Peyer's patch (tissue), 4 donors: ENCODE measurements around the gene CASQ2. TPM values are rescaled to one million over a fixed set of nuclear protein-coding genes. Genes with fewer than 3 reads are reported as not detected.

Source experiments
- DNase-seq, 3 donors: peaks; one replicate each; pipeline ENCODE4 v3.0.0-alpha.2; 2017 to 2019
- H3K27ac ChIP-seq, 4 donors: fragments of 200-600 bp; sonication (generic); one replicate each; pipeline ENCODE4 v1.5.1; 2016 to 2019
- H3K27me3 ChIP-seq, 2 donors: fragments of 200-600 bp; sonication (generic); one replicate each; pipeline ENCODE4 v1.5.1; 2019
- H3K36me3 ChIP-seq, 3 donors: fragments of 200-600 bp; sonication (generic); one replicate each; pipeline ENCODE4 v1.5.1; 2016 to 2019
- H3K4me1 ChIP-seq, 4 donors: fragments of 200-600 bp; sonication (generic); one replicate each; pipeline ENCODE4 v1.5.1; 2016 to 2019
- H3K4me3 ChIP-seq, 4 donors: fragments of 200-600 bp; sonication (generic); 1 replicate in 3 of 4; 2 replicates in 1 of 4; pipeline ENCODE4 v1.5.1; 2016 to 2019; ENCODE audit warnings: mild to moderate bottlenecking in 1 of 4
- H3K9me3 ChIP-seq, 4 donors: fragments of 200-600 bp; sonication (generic); one replicate each; pipeline ENCODE4 v1.5.1; 2016 to 2019; ENCODE audit warnings: mild to moderate bottlenecking in 1 of 4
- POLR2A ChIP-seq, 2 donors: fragments of 450-650 bp; IDR thresholded peaks; one replicate each; pipeline ENCODE4 v1.5.1; 2017; ENCODE audit warnings: antibody characterized with exemption in 2 of 2, mild to moderate bottlenecking in 2 of 2, moderate library complexity in 2 of 2
- total RNA-seq, 4 donors: library from RNA; depleted of rRNA; stranded (reverse); fragments of >200 nt; gene quantifications; one replicate each; pipeline ENCODE4 v1.1.0, GENCODE V29; 2016
- TF ChIP-seq, protein P1 (sequence below), 6 experiments: fragments of 450-650 bp in 4 of 6; fragments of 200-600 bp in 2 of 6; sonication (generic) in 1 of 6; IDR thresholded peaks; one replicate each; pipeline ENCODE4 v1.5.1; 2017 to 2019; ENCODE audit warnings: antibody characterized with exemption in 6 of 6, mild to moderate bottlenecking in 3 of 6, moderate library complexity in 1 of 6

The CASQ2 gene
- total RNA-seq, 4 donors from 2014 or later: 0.53 to 1.5 (median 0.68) TPM

DNA sequence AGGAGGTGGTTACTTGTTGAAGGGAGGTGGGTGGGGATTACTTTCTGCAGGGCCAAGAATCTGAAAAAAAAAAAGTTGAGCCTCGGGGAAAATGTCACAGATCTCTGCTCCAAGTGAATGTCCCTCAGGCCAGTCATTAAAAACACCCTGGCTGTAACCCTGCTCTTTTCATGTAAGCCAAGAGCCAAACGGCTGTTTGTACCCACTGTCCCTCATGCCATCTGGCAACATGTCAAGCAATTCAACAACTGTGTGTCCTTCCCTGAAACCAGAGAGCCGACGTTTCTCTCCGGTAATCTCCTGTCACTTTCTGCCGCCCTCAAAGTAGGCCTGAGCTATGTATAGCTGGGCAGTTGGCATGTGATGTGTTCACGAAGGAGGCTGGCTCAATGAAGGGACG, 14.7 kb downstream of the CASQ2 start:
- no peaks in the 10 kb centered on the region for H3K27me3 ChIP-seq
- TF ChIP-seq POLR2A (IDR thresholded peaks at IDR 0.05): no peak
- H3K27ac ChIP-seq: no peak overlapping the region
- no peak overlapping the region for H3K4me3 ChIP-seq
- H3K9me3 ChIP-seq: no peaks in the 10 kb centered on the region
- H3K4me1 ChIP-seq: no peaks in the 10 kb centered on the region
- no peaks in the 10 kb centered on the region for H3K36me3 ChIP-seq
- DNase-seq: no peak

DNA sequence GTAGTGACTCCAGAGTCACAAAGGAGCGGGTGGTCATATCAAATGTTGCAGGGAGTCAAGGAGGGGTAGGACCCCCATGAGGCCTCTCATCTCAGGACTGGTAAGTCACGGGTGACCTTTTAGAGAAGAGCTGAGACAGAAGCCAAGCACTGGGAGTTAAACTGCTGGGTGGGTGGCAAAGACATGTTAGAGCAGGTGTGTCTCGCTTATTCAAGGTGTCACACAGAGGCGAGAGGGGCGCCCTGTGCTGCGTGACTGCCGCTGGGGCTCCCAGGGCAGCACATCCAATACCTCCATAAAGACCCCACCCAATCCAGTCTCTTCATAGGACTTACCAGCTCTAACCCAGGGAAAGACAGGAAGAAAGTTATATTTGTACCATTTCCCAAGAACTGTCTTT, 15.2 kb downstream of the CASQ2 start:
- Histone ChIP-seq H3K36me3 (no peaks in the 10 kb centered on the region), H3K27me3 (no peaks in the 10 kb centered on the region), H3K4me3 (no peak overlapping the region), H3K4me1 (no peaks in the 10 kb centered on the region), H3K27ac (no peak overlapping the region), H3K9me3 (no peaks in the 10 kb centered on the region)
- DNase-seq: no peak
- no peak for TF ChIP-seq POLR2A (IDR thresholded peaks at IDR 0.05)
- TF ChIP-seq, protein P1, sequence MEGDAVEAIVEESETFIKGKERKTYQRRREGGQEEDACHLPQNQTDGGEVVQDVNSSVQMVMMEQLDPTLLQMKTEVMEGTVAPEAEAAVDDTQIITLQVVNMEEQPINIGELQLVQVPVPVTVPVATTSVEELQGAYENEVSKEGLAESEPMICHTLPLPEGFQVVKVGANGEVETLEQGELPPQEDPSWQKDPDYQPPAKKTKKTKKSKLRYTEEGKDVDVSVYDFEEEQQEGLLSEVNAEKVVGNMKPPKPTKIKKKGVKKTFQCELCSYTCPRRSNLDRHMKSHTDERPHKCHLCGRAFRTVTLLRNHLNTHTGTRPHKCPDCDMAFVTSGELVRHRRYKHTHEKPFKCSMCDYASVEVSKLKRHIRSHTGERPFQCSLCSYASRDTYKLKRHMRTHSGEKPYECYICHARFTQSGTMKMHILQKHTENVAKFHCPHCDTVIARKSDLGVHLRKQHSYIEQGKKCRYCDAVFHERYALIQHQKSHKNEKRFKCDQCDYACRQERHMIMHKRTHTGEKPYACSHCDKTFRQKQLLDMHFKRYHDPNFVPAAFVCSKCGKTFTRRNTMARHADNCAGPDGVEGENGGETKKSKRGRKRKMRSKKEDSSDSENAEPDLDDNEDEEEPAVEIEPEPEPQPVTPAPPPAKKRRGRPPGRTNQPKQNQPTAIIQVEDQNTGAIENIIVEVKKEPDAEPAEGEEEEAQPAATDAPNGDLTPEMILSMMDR (IDR thresholded peaks at IDR 0.05): no peak

DNA sequence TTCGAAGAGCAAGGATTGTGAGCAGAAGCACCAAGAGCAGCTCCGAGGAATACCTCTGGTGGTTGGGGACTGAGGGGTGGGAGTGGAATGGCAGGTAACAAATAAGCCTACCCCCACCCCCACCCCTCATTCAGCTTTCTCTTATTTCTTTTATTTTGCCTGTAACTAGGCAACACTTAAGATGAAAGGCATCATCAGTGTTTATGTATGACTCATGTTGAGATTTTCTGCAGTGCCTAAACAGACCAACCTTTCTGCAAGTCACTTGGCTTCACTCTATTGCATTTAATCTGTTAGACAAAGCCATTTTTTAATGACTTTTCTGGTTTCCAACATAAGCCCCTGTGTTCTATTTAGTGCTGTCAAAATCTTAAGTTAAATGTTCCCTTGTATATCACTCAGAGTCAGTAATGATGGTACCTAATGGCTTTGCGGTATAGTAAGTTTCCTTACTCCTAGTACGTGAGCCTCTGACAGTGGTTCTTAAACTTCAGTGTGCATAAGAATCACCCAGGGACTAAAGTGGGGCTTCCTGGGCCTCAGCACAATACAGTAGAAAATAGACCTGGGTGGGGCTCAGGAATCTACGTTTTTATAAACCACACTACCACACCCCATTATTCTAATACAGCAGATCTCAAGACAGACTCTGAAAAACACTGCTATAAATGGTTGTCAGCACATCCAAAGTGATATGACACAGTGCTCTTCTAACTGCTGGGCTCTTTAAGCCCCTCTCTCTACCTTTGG, 19.9 kb downstream of the CASQ2 start:
- no peak for DNase-seq
- H3K27me3 ChIP-seq: no peaks in the 10 kb centered on the region
- H3K36me3 ChIP-seq: no peaks in the 10 kb centered on the region
- no peaks in the 10 kb centered on the region for H3K9me3 ChIP-seq
- peak overlapping the region in 1 of 4 donors; percentile 52 for H3K27ac ChIP-seq
- no peaks in the 10 kb centered on the region for H3K4me1 ChIP-seq
- TF ChIP-seq POLR2A (IDR thresholded peaks at IDR 0.05): no peak
- no peak overlapping the region for H3K4me3 ChIP-seq

DNA sequence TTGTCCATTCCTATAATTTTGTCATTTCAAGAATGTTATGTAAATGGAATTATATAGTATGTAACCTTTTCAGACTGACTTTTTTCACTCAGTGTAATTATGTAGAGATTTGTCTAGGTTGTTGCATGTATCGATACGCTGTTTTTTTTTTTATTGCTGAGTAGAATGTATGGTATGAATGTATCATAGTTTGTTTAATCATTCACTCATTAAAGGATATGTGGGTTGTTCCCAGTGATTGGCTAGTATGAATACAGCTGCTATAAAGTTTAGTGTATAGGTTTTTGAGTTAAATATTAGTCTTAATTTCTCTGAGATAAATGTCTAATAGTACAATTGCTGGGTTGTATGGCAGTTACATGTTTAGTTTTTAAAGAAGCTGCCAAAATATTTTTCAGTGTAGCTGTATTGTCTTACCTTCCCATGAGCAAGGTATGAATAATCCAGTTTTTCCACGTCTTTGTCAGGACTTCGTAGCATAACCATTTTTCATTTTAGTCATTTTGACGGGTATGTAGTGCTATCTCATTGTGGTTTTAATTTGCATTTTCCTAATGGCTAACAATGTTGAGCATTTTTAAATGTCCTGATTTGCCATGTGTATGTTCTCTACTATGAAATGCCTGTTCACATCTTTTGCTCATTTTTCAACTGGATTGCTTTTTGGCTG, 22.4 kb downstream of the CASQ2 start:
- H3K4me3 ChIP-seq: no peak overlapping the region
- H3K27ac ChIP-seq: no peak overlapping the region
- H3K36me3 ChIP-seq: no peaks in the 10 kb centered on the region
- no peaks in the 10 kb centered on the region for H3K27me3 ChIP-seq
- H3K9me3 ChIP-seq: no peaks in the 10 kb centered on the region
- H3K4me1 ChIP-seq: no peaks in the 10 kb centered on the region
- TF ChIP-seq, protein P1 (IDR thresholded peaks at IDR 0.05): no peak
- TF ChIP-seq POLR2A (IDR thresholded peaks at IDR 0.05): no peak
- no peak for DNase-seq

DNA sequence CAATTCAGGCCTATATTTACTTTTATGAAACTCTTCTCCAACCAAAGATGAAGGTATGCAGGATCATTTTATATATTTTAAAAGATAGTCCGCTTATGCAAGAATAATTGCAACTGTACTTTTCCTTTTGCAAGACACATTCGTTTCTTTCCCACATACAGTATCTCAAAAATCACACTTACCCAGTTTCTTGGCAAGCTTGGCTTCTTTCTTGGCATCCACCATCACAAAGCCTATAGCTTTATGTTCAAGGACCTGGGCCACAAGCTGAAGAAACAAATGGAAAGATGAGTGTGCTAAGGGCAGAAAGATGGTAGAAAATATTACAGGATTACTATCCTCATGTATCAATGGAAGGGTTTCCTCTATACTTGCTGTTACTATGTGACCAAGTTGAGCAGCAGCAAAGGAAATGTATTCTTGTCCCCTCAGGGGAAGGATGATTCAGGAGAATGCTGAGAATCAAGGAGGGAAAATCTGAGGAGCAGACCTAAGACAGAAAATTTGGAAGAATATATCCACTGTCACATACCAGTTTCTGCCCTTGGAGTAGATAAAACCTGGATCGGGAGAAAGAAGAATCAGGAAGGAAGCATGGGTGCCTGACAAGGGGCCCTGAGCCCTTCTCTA, 23.8 kb downstream of the CASQ2 start:
- Histone ChIP-seq H3K27me3 (no peaks in the 10 kb centered on the region), H3K9me3 (no peaks in the 10 kb centered on the region), H3K27ac (no peak overlapping the region), H3K36me3 (no peaks in the 10 kb centered on the region), H3K4me3 (no peak overlapping the region), H3K4me1 (no peaks in the 10 kb centered on the region)
- TF ChIP-seq POLR2A (IDR thresholded peaks at IDR 0.05): no peak
- TF ChIP-seq, protein P1 (IDR thresholded peaks at IDR 0.05): no peak
- DNase-seq: no peak

DNA sequence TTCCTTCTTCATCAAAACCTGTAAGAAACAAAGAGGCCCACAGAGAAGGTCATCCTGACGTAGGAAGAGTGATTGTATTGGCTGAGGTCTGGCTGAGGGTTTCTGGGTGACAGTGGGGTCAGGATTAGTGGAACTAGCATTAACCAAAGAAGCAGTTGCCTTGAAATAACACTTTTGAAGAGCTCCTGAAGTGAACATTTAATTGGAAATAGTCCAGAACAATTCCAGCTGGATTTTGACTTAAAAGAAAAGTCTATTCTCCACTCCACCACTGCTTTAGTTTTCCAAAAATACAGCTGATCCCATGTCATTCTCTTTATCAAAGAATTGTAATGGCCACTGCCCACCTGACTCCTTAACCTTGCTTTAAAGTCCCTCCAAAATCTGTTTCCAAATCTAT, 27.7 kb downstream of the CASQ2 start:
- Histone ChIP-seq H3K27me3 (no peaks in the 10 kb centered on the region), H3K4me3 (no peak overlapping the region), H3K36me3 (no peaks in the 10 kb centered on the region), H3K27ac (no peak overlapping the region), H3K9me3 (no peaks in the 10 kb centered on the region), H3K4me1 (no peaks in the 10 kb centered on the region)
- TF ChIP-seq POLR2A (IDR thresholded peaks at IDR 0.05): no peak
- TF ChIP-seq, protein P1 (IDR thresholded peaks at IDR 0.05): no peak
- no peak for DNase-seq
